D721Med (cell line): ENCODE measurements around the gene LSM10.

Source experiments
- DNase-seq: peaks from one replicate; pipeline ENCODE4 v3.0.0; 2011; ENCODE audit warnings: low spot score; ENCODE audit not compliant: insufficient read length
- FAIRE-seq: peaks from 2 replicates; lab custom pipeline; 2011; peaks lifted over from hg19 to GRCh38; lab: Jason Lieb, UNC
- CTCF ChIP-seq: IDR thresholded peaks from 2 replicates; pipeline ENCODE4 v1.5.1; 2012; ENCODE audit warnings: mild to moderate bottlenecking, control low read depth; ENCODE audit not compliant: insufficient read depth; ENCODE audit errors: missing control alignments

LSM10 gene

GRCh38 chr1:36390411-36390810 lies 7.3 kb downstream of the LSM10 start:
- FAIRE-seq (no peak), DNase-seq (no peak)
- no peak for TF ChIP-seq CTCF

- DNase-seq: no peak
- TF ChIP-seq CTCF: no peak
- no peak for FAIRE-seq
Observed at GRCh38 chr1:36389999-36390398, 7.7 kb downstream of the LSM10 start.

- no peak for TF ChIP-seq CTCF
- DNase-seq: no peak
- no peak for FAIRE-seq
Observed at GRCh38 chr1:36389261-36389660, 8.4 kb downstream of the LSM10 start.

- no peak for FAIRE-seq
- no peak for TF ChIP-seq CTCF
- DNase-seq: no peak
Observed at GRCh38 chr1:36387141-36387949, 10.4 kb downstream of the LSM10 start.

- peak; percentile 21 for FAIRE-seq
- no peak for DNase-seq
- peak; percentile 5 for TF ChIP-seq CTCF
Observed at GRCh38 chr1:36386265-36387140, 11.2 kb downstream of the LSM10 start.

GRCh38 chr1:36385410-36386264 lies 12.1 kb downstream of the LSM10 start, which contains the start of gene STK40:
Gene STK40, minus strand, starts transcription at chr1:36385924. Its CDS starts 24,592 bp downstream, at chr1:36361332.
- FAIRE-seq (no peak), DNase-seq (peak; percentile 73)
- TF ChIP-seq CTCF: no peak
